Glomerular endothelial cell (primary cell): ENCODE measurements around the gene KRTAP10-12. TPM values are rescaled to one million over a fixed set of nuclear protein-coding genes. Genes with fewer than 3 reads are reported as not detected.

Experiments used
- DNase-seq: peaks from one replicate; pipeline ENCODE4 v3.0.0-alpha.2; 2011; ENCODE audit warnings: low read depth, low spot score; ENCODE audit errors: extremely low read depth
- total RNA-seq: library from RNA; depleted of rRNA; stranded (reverse); fragments of >200 nt; gene quantifications from 2 replicates; pipeline ENCODE4 v1.2.3, GENCODE V29; 2015

Gene KRTAP10-12
- total RNA-seq, 1 donor from 2014 or later, result not detected

DNA sequence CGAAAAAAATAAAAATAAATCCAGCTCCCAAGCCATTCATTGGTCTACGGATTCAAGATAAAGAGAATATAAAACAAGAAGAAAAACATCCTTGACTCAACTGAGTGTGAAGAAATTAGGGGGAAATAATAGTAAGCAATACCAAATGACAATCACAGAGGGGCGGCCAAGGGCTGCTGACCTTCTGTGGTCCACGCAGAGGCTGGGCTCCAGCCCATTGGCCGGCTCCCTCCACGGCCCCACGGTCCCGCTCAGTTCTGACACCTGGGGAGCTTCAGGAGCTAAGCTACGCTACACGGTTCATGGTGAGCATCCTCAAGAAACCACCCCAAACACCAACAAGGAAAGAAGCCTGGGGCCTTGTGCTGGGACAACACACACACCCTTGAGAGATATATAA lies 400 bp upstream of the KRTAP10-12 start:
- DNase-seq, result no peak

DNA sequence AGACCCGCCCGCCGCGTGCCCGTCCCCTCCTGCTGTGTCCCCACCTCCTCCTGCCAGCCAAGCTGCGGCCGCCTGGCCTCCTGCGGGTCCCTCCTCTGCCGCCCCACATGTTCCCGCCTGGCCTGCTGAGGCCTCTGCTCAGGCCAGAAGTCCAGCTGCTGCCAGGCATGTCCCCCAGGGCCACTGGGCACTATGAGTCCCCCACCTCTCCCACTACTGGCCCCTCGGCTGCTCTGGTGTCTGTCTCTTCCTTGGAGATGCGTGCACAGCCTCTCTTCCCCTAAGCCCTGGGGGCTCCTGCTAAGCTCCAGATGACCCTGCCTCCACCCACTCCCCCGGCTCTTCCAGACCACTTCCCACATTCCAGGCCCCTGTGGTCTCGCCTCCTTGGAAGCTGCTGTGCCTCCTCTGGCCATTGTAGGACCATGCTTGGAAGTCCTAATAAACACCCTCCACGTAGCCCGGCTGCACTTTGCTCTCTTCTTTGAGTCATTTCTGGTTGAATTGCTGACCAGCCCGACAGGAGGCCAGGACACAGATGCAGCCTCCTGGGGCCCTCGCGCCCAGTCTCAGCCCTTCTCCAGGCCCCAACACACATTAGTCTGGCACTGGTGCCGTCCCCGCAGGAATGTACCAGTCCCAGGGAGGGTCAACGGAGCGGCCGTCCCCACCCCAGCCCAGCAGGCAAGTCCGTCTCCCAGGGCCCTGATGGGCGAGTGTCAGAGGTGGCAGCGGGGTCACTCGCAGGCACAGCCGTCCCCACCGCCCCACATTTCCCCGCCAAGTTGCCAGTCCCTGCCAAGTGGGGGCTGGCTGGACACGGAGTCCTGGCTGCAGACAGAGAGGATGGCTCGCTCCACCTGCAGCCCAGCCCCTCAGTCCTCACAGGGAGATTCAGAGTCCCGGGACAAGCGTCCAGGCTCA lies 1.1 kb downstream of the KRTAP10-12 start:
- DNase-seq, result no peak

DNA sequence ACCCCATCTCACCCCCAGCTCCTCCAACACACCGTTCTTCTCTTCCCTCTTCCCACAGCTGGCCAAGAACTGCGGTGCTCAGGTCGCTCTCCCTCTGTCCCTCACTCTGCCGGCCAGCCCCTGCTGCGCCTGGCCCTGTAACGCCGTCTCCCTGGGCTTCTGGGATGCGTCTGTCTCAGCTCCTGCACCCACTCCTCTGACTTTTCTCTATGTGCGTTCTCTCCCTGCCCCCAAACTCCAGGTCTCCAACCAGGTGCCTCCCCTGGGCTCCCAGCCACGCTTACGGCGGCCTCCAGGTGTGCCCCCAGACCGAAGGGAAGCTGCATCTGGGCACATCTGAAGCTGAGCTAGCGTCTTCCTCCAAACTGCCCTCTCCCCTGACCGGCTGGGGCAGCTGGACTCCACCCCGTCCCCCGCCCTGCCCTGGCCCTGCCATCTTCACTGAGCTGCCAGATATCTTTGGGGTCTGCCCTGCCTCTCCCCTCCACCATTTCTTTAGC lies 2.6 kb downstream of the KRTAP10-12 start:
- no peak for DNase-seq

DNA sequence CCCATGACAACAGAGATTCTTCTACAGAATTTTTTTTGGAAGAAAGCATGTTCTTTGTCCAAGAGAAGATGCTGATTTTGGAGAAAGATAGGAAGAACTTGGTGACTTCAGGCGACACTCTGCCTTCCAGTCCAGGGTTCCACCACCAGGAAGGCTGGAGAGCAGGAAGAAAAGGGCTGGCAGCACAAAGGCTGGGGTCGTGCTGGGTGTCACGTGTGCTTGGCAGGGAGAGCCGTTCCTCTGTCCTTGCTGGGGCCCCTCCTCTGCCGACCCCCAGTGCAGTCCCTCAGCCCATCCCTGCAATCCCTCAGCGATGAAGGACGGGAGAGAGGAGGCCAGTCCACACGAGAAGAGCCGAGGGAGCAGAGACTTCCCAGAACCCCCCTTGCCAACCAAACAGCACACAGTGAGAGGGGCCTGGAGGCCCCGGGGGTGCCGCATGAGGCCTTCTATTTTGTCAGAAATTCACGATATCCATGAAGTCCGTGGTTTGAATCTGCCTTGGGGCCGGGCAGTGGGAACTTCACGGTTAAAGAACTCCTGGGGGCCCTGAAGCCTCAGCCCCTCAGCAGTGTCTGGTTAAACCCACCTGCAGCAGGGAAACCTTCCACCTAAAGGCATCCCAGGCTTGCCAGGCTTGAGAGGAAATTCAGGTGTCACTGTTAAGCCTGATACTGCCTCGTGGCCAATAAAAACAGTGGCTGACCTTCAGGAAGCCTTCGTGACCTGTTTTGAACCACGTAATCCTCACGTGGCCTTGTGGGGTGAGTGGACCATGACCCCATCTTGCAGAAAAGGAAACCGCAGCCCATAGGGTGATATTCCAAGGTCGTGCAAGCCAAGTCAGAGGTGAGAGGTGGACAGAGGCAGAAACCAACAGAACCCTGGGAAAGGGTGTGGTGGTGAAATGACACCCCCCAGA lies 3.4 kb downstream of the KRTAP10-12 start:
- DNase-seq, result no peak

DNA sequence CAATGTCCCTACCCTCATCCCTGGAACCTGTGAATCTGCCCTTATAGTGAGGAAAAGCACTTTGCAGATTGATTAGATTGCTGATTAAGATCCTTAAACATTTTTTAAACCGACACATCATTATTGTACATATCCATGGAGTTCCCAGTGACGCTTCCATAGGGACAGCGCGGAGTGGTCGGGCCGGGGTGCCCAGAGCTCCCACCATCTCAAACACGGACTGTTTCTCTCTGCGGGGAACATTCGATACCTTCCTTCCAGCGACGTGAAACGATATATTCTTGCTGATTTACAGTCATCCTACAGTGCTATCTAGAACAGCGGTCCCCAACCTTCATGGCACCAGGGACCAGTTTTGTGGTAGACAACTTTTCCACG lies 4.0 kb downstream of the KRTAP10-12 start:
- no peak for DNase-seq

DNA sequence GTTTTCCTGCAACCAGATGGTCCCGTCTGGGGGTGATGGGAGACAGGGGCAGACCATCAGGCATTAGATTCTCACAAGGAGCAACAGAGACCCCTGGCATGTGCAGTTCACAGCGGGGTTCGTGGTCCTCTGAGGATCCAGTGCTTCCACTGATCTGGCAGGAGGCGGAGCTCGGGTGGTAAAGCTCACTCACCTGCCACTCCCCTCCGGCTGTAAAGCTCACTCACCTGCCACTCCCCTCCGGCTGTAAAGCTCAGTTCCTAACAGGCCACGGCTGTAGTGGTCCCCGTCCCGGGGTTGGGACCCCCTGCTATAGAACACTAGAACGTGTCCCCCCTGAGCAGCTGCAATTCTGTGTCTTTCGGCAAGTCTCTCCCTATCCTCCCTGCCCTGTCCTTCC lies 4.6 kb downstream of the KRTAP10-12 start:
- no peak for DNase-seq

DNA sequence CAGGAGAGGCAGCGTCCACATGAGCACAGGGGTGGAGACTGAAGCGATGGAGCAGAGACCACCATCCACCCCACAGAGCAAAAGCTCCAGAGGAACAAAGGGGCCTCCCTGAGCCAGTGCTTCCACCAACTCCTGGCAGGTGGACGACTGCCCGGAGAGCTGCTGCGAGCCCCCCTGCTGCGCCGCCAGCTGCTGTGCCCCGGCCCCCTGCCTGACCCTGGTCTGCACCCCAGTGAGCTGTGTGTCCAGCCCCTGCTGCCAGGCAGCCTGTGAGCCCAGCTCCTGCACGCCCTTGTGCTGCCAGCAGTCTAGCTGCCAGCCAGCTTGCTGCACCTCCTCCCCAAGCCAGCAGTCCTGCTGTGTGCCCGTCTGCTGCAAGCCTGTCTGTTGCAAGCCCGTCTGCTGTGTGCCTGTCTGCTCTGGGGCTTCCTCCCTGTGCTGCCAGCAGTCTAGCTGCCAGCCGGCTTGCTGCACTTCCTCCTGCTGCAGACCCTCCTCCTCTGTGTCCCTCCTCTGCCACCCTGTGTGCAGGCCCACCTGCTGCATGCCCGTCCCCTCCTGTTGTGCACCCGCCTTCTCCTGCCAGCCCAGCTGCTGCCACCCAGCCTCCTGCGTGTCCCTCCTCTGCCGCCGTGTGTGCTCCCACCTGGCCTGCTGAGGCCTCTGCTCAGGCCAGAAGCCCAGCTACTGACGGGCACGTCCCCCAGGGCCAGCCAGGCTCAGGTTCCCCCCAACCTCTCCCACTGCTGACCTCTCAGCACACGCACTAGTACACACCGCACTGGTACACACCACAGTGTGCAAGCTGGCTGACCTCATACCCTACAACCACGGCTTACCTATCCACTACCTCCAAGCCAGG lies 5.4 kb downstream of the KRTAP10-12 start:
- no peak for DNase-seq

DNA sequence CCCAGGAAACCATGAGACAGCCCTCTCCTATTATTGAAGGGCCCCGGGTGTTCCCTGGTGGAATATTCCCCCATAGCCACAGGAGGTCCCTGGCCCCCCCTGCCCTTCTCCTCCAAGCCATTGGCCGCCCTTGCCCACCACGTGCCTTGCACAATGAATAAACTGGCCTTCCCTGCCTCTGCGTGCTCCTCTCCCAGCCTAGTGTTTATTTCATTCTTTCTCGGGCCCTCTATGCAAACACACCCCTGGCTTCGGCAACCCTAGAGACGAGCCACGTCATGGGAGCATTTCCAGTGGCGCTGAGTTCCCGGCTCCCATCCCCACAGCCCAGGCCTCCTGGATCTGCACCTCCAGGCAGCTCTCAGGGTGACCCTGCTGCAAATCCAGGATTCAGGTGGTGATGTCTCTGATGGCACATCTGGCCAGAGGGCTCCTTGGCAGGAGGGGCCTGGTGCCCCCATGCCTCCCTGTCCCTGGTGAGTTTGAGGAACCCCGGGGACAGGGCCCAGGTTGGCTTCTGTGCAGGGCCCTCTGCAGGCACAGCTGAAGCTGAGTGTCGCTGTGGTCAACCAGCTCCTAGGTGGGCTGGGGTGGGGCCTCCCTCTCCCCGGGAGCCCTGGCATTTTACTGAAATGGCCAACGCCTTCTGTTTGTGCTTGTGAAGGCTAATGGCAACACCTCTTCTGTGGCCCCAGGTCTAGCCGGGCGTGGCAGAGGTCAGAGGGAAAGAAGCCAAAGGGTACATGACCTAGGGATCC lies 6.2 kb downstream of the KRTAP10-12 start:
- DNase-seq, result no peak

DNA sequence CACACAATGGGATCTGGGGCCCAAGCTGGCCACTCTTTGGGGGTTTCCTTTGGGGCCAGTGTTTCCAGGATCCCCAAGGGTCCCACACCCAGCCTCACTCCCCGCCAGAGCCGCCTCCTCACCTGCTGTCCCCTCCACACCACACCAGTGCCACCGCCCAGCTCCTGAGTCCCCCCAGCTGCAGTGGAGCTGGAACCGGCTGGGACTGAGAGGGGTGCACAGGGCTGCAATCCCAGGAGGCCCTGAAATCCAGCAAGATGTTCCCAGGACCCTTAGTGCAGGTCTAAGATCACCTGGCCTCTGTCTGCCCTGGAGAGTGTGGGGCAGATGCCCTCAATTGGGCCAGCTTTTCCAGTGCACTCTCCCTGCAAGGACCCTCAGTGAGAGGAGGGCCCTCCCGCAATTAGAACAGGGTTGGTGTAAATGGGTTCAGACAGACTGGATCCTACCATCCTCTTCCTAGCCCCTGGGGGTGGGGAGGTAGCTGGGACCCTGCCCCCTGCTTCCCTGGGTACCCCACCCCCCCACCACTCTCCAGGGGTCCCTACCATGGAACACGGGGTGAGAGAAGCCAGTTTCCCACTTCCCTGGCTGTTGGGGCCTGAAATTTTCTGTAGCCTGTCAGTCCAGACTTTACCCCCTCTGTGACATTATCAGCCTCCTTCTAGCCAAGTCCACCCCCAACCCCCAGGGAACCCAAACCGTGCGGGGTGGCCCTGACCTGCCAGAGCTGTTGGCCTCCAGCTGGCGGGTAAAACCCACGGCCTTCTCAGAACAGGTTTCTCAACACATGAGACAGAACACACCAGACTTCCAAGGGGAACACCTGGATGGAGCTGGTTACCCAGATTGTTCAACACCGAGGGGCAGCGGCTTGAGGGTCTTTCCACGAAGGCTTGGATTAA lies 7.0 kb downstream of the KRTAP10-12 start:
- DNase-seq, result no peak

DNA sequence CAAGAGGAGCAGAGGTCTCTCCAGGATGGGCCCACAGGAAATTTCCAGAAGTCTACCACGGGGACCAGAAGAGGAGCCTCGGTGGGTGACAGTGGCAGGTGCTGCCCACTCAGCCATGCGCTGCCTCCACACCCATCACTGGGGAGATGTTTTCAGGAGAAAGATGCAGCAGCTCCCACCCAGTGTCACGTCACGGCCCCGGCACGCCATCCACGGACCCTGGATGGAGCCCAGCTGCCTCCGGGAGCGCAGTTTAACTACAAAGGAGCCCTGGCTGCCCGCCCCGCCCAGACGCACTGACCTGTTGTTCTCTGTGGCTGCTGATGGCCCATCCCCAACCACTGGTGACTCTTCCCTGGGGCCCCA lies 7.6 kb downstream of the KRTAP10-12 start:
- no peak for DNase-seq

DNA sequence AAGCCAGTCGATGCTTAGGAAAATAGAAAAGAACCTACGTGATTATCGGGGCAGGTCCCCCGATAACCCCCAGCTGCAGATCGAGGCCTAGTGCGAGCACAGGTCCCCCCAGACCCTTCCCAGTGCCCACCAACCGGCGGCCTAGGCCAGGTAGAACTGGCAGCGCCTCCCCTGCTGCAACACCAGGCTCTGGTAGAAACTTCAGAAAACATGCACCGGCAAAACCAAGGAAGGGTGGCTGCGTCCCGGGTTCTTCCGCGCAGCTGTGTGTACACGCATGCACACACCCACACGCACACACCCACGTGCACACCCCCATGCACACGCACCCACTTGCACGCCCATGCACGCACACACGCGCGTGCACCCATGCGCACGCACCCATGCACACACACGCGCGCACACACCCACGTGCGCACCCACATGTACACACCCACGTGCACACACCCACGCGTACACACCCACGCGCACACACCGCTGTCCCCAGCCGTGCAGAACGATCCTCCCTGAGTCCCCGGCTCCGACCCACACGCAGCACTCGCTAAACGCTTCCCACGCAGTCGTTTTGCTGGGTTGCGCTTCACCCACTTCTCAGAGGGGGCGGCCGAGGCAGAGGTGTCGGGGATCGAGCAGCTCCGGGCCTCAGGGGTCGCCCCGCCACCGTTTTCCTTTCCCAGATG lies 9.2 kb downstream of the KRTAP10-12 start:
- no peak for DNase-seq

DNA sequence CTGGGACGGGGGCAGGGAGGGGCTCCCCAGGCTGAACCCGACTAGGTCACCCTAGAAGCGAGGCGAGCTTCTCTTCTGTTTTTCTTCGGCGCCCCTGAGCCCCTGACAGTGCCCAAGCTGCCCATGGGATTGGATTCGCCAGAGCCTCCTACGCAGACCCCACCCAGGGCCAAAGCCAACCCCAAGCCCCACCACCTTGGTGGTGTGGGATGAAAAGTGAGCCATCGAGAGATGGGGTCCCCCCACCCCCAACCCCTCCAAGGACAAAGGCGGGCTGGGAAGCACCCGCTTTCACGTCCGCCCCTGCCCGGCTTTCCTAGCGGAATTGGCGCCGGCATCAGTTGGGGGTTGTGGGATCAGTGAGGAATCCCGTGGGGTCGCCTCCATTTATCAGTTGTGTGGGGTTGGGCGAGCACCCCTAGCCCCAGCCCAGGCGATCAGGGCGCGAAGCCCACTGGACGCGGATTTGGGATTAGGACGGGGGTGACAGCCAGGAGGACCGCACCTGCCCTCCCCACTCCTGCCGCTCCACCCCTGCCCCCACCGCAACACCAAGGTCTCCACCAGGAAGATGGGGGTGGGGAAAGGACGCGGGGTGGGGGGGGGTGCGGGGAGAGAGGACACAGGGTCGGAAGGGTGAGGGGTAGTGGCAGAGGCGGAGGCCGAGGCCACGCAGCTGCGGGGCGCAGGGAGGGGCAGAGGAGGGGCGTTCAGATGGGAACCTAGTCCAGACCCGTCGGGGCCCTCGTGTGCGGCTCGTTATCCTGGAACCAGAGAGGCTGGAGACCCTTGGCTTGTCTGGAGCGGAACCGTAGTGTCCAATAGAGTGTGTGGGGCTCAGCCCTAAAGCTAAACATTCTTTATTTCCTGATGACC lies 10.0 kb downstream of the KRTAP10-12 start:
- DNase-seq, result no peak

DNA sequence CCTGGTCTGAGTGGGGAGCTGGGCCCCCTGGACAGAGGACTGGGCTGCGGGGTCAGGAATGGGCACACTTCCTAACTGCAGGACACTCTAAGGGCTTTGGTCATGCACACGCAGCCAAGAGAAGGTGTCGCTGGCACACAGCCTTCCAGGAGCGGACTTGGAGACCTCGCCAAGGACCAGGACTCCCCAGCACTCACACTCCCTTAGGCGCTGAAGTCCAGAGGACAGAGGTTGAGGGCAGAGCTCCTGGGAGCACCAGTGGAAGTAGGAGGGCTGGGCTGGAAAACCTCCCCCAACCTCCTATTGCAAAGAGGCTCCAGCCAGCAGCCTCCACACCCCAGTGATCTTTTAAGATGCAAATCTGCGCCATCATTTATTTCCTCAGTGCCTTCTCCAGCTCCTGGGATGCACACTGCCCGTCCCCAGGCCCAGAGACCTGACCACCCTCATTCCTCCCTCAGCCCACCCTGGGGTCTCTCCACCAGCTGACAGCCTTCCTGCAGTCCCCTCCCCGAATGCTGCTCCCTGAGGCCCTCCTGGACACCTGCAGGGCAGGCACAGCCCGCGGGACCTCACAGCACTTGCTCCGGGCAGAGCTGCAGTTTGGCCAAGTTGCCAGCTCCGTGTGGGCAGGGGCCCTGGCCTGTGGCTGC lies 11.4 kb downstream of the KRTAP10-12 start:
- DNase-seq, result no peak

DNA sequence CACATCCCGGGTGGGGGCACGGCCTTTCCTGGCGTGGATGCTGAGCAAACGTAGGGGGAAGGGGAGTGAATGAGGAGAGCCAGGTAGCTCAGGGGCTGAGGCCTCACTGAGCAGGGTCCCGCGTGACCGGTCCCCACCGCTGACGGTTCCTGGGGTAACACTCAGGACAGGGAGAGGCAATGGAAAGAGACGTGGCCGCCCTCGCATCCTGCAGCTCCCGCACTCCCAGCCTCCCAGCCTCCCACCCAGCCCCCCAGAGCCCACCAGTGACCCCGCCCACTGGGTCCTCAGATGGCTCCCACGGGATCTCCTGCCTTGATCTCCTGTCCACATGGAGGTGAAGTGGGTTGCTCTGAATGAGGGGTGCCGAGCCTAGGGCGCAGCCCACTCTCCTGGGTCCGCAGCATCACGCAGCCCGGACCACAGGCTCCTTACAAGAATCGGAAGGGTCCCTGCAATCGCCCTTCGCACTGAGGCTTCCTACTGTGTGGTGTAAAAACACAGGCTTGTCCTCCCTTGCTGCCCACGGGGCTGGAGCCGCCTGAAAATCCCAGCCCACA lies 12.0 kb downstream of the KRTAP10-12 start:
- DNase-seq, result no peak

DNA sequence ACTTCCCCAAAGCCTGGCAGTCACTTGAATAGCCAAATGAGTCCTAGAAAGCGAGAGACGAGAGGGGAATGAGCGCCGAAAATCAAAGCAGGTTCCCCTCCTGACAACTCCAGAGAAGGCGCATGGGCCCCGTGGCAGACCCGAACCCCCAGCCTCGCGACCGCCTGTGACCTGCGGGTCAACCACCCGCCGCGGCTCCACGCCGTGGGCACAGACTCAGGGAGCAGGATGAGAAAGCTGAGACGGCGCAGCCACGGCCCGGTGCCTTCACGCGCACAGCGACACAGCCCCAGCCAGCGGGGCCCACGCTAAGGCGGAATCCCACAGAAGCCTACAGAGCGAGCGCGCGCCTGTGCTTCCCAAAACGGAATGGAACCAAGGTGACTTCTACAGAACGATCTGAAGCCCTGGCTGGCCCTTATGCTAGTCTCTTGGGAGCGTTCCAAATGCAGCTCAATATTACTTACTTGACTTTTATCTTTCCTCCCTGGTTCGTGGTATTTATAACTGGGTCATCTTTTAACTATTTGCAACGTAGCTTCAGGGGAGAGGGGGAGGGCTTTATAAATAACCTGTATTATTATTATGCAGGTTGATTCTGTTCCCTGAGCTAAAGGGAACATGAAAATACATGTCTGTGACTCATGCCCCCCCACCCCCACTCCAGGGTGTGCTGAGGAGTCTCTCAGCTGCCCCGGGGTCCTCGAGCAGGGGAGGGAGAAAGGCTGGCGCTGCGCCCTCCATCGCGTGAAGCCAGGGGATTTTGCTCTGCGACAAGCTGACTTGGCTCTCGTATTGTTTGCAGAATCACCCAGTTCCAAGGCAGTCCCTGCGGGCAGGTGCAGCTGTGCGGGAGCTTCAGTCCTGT lies 12.7 kb downstream of the KRTAP10-12 start:
- no peak for DNase-seq

DNA sequence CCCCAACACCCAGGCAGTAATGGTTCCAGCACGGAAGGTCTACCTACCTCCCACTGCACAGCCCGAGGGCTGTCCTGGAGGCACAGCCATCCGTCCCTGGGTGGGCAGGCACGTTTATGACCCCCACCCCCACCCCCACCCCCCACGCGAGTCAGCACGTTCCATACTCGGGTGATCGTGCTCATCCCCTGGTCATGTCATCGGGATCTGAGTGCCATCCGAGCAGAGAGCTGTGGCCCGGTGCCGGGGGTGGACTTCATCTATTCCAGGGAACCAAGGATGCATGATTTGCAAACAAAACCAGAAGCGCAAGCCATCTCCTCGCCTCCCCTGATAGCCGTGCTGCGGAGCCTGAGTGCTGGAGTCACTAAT lies 13.3 kb downstream of the KRTAP10-12 start:
- no peak for DNase-seq
